Progenitor cell of endocrine pancreas (in vitro differentiated cells): ENCODE measurements around the gene AIM2. TPM values are rescaled to one million over a fixed set of nuclear protein-coding genes. Genes with fewer than 3 reads are reported as not detected.

ENCODE experiments used
- DNase-seq: peaks from one replicate; pipeline ENCODE4 v3.0.0; 2021; ENCODE audit warnings: low spot score; ENCODE audit not compliant: unreplicated experiment
- H3K27ac Mint-ChIP-seq: 2 replicates; pipeline ENCODE4 v1.8.0; 2021; ENCODE audit warnings: mild to moderate bottlenecking, moderate library complexity, mixed read lengths
- H3K27me3 Mint-ChIP-seq: 2 replicates; pipeline ENCODE4 v1.8.0; 2021; ENCODE audit warnings: mixed read lengths
- H3K36me3 Mint-ChIP-seq: 2 replicates; pipeline ENCODE4 v1.8.0; 2022; ENCODE audit warnings: mixed read lengths; ENCODE audit not compliant: insufficient read depth
- H3K4me1 Mint-ChIP-seq: 2 replicates; pipeline ENCODE4 v1.8.0; 2021; ENCODE audit warnings: low read depth, mixed read lengths
- H3K4me3 Mint-ChIP-seq: 2 replicates; pipeline ENCODE4 v1.8.0; 2021; ENCODE audit warnings: low read depth, mild to moderate bottlenecking, moderate library complexity, mixed read lengths
- H3K9me3 Mint-ChIP-seq: 2 replicates; pipeline ENCODE4 v1.8.0; 2021; ENCODE audit warnings: low read depth, mixed read lengths
- CTCF ChIP-seq: fragments of 200-600 bp; sonication (generic); IDR thresholded peaks from one replicate; pipeline ENCODE4 v1.5.0; 2021; ENCODE audit warnings: antibody characterized with exemption, mild to moderate bottlenecking; ENCODE audit not compliant: unreplicated experiment
- long read RNA-seq: library from polyadenylated mRNA; unstranded; transcript quantifications from one replicate; pipeline ENCODE4 v2.0.0, GENCODE V29; 2020
- total RNA-seq: library from RNA; stranded (reverse); gene quantifications from 2 replicates; pipeline ENCODE4 v1.2.1, GENCODE V29; 2021

The AIM2 gene
- 2.0 and 2.1 TPM in 2 replicates for total RNA-seq
- long read RNA-seq: 0 reads

GRCh38 chr1:159076438-159077119, at the start of gene AIM2:
TSS of gene AIM2 (minus strand) at chr1:159076766. CDS start at chr1:159073499, 3,267 bp downstream.
- no peak within 1 kb of the TSS for H3K27ac Mint-ChIP-seq
- no peaks in the 10 kb centered on the region for H3K9me3 Mint-ChIP-seq
- no peak for TF ChIP-seq CTCF
- no peak for DNase-seq
- H3K4me1 Mint-ChIP-seq: no peaks in the 10 kb centered on the region
- H3K27me3 Mint-ChIP-seq: no peaks in the 10 kb centered on the region
- H3K36me3 Mint-ChIP-seq: no peaks in the 10 kb centered on the region
- no peak within 1 kb of the TSS for H3K4me3 Mint-ChIP-seq

- no peaks in the 10 kb centered on the region for H3K4me1 Mint-ChIP-seq
- no peak overlapping the region for H3K27ac Mint-ChIP-seq
- TF ChIP-seq CTCF: no peak
- no peaks in the 10 kb centered on the region for H3K9me3 Mint-ChIP-seq
- H3K36me3 Mint-ChIP-seq: no peaks in the 10 kb centered on the region
- no peak overlapping the region for H3K4me3 Mint-ChIP-seq
- DNase-seq: no peak
- H3K27me3 Mint-ChIP-seq: no peaks in the 10 kb centered on the region
Measured at GRCh38 chr1:159123587-159123986, 47.0 kb upstream of the AIM2 start.

- Mint-ChIP-seq H3K27me3 (no peaks in the 10 kb centered on the region), H3K4me1 (no peaks in the 10 kb centered on the region), H3K4me3 (no peak overlapping the region), H3K36me3 (no peaks in the 10 kb centered on the region), H3K9me3 (no peaks in the 10 kb centered on the region), H3K27ac (no peak overlapping the region)
- no peak for DNase-seq
- no peak for TF ChIP-seq CTCF
Measured at GRCh38 chr1:159122005-159122621, 45.5 kb upstream of the AIM2 start.

- Mint-ChIP-seq H3K27me3 (no peaks in the 10 kb centered on the region), H3K4me1 (no peaks in the 10 kb centered on the region), H3K27ac (no peak overlapping the region), H3K36me3 (no peaks in the 10 kb centered on the region), H3K4me3 (no peak overlapping the region), H3K9me3 (no peaks in the 10 kb centered on the region)
- no peak for TF ChIP-seq CTCF
- no peak for DNase-seq
Measured at GRCh38 chr1:159121526-159121925, 45.0 kb upstream of the AIM2 start.

GRCh38 chr1:159120317-159120716, 43.8 kb upstream of the AIM2 start:
- Mint-ChIP-seq H3K4me3 (no peak overlapping the region), H3K27me3 (no peaks in the 10 kb centered on the region), H3K27ac (no peak overlapping the region), H3K4me1 (no peaks in the 10 kb centered on the region), H3K36me3 (no peaks in the 10 kb centered on the region), H3K9me3 (no peaks in the 10 kb centered on the region)
- TF ChIP-seq CTCF: no peak
- DNase-seq: no peak
